A549 (cell line): ENCODE measurements around the gene LTA4H. TPM values are rescaled to one million over a fixed set of nuclear protein-coding genes. Genes with fewer than 3 reads are reported as not detected.
A peak's percentile ranks its signal among the peaks of the same experiment; 100 is the strongest.

ENCODE experiments used
- ATAC-seq, 2 experiments: fragments of 200-7000 bp in 1 of 2; fragments of >200 bp in 1 of 2; cut with Nextera tagmentation in 1 of 2; cut with Tn5 transposase in 1 of 2; 3 replicates each; pipeline versions ENCODE4 v1.8.0 to v1.9.1; 2018 to 2020; ENCODE audit warnings: mild to moderate bottlenecking in 1 of 2, moderate library complexity in 1 of 2
- CTCF ChIA-PET: fragments of 300-600 bp; sonication (Branson Sonifier 250); formaldehyde crosslinking; extraction: SDS; loops from one replicate; lab custom pipeline; 2021; ENCODE audit warnings: antibody characterized with exemption, inconsistent platforms; lab: Yijun Ruan, JAX
- POLR2A ChIA-PET: fragments of 350-600 bp; formaldehyde crosslinking; extraction: SDS; loops from one replicate; lab custom pipeline; 2021; ENCODE audit warnings: antibody characterized with exemption, inconsistent platforms; lab: Yijun Ruan, JAX
- DNase-seq, 2 experiments: peaks; one replicate each; pipeline versions ENCODE4 v3.0.0 to v3.0.0-alpha.2; 2011 to 2016; ENCODE audit warnings: low read depth in 1 of 2, low spot score in 1 of 2
- FAIRE-seq: peaks from 2 replicates; lab custom pipeline; 2011; peaks lifted over from hg19 to GRCh38; lab: Jason Lieb, UNC
- H3K27ac ChIP-seq, 2 experiments: fragments of >200 bp; sonication (Bioruptor Twin); formaldehyde crosslinking; 3 replicates each; pipeline ENCODE4 v1.5.1; 2016 to 2017
- H3K4me1 ChIP-seq: fragments of >200 bp; sonication (Bioruptor Twin); formaldehyde crosslinking; 3 replicates; pipeline ENCODE4 v1.6.1; 2016
- H3K4me2 ChIP-seq: fragments of >200 bp; sonication (Bioruptor Twin); formaldehyde crosslinking; 3 replicates; pipeline ENCODE4 v1.6.1; 2016
- H3K4me3 ChIP-seq: fragments of >200 bp; sonication (Bioruptor Twin); formaldehyde crosslinking; 3 replicates; pipeline ENCODE4 v1.5.1; 2016
- H3K9me3 ChIP-seq: fragments of >200 bp; sonication (Bioruptor Twin); formaldehyde crosslinking; 3 replicates; pipeline ENCODE4 v1.6.1; 2016
- BCL3 ChIP-seq: fragments of >200 bp; sonication (Bioruptor Twin); formaldehyde crosslinking; IDR thresholded peaks from 3 replicates; pipeline ENCODE4 v1.6.1; 2016
- CHD2 ChIP-seq: fragments of 150-350 bp; IDR thresholded peaks from 2 replicates; pipeline ENCODE4 v1.6.1; 2014; ENCODE audit warnings: low read length; ENCODE audit not compliant: partially characterized antibody
- CTCF ChIP-seq: fragments of >200 bp; sonication (Bioruptor Twin); formaldehyde crosslinking; IDR thresholded peaks from 3 replicates; pipeline ENCODE4 v1.5.1; 2016
- EP300 ChIP-seq, 2 experiments: fragments of >200 bp; sonication (Bioruptor Twin); formaldehyde crosslinking; IDR thresholded peaks; 2 replicates in 1 of 2; 3 replicates in 1 of 2; pipeline ENCODE4 v1.6.1; 2016 to 2017
- ESRRA ChIP-seq: fragments of 150-350 bp; IDR thresholded peaks from 2 replicates; pipeline ENCODE4 v1.6.1; 2014; ENCODE audit warnings: mild to moderate bottlenecking, low read length, borderline replicate concordance
- GATA3 ChIP-seq: IDR thresholded peaks from 2 replicates; pipeline ENCODE4 v1.6.1; 2012; ENCODE audit warnings: borderline replicate concordance
- JUNB ChIP-seq: fragments of >200 bp; sonication (Bioruptor Twin); formaldehyde crosslinking; IDR thresholded peaks from 2 replicates; pipeline ENCODE4 v1.6.1; 2016
- KDM5A ChIP-seq: fragments of 200-600 bp; sonication (generic); IDR thresholded peaks from 2 replicates; pipeline ENCODE4 v1.6.1; 2016; ENCODE audit warnings: antibody characterized with exemption, mild to moderate bottlenecking
- MAFK ChIP-seq: fragments of 450-650 bp; IDR thresholded peaks from 2 replicates; pipeline ENCODE4 v1.6.1; 2014; ENCODE audit not compliant: partially characterized antibody
- NFE2L2 ChIP-seq: fragments of 150-350 bp; conservative IDR thresholded peaks from 2 replicates; pipeline ENCODE4 v1.6.1; 2014; ENCODE audit warnings: low read length
- PHF8 ChIP-seq: fragments of 200-600 bp; sonication (generic); IDR thresholded peaks from 2 replicates; pipeline ENCODE4 v1.6.1; 2016; ENCODE audit warnings: low read depth, mild to moderate bottlenecking, antibody characterized with exemption, moderate library complexity, borderline replicate concordance
- POLR2A ChIP-seq: IDR thresholded peaks from 2 replicates; pipeline ENCODE4 v1.6.1; 2012; ENCODE audit warnings: mild to moderate bottlenecking, low read length
- POLR2AphosphoS2 ChIP-seq: conservative IDR thresholded peaks from 2 replicates; pipeline ENCODE4 v1.6.1; 2012; ENCODE audit warnings: low read length, improper control_type of control experiment, inconsistent platforms
- RAD21 ChIP-seq, 2 experiments: fragments of >200 bp in 1 of 2; sonication (Bioruptor Twin) in 1 of 2; formaldehyde crosslinking in 1 of 2; IDR thresholded peaks in 1 of 2; conservative IDR thresholded peaks in 1 of 2; 2 replicates in 1 of 2; 3 replicates in 1 of 2; pipeline ENCODE4 v1.6.1; 2012 to 2018; ENCODE audit warnings: inconsistent platforms in 1 of 2
- RARB ChIP-seq: fragments of 250-450 bp; sonication (Bioruptor Pico); IDR thresholded peaks from 2 replicates; pipeline ENCODE4 v1.8.0; 2021; ENCODE audit warnings: mild to moderate bottlenecking, moderate library complexity
- RFX5 ChIP-seq: fragments of 450-650 bp; IDR thresholded peaks from 2 replicates; pipeline ENCODE4 v1.7.1; 2014; ENCODE audit warnings: antibody characterized with exemption, mild to moderate bottlenecking, moderate library complexity
- RNF2 ChIP-seq: fragments of 200-600 bp; sonication (generic); IDR thresholded peaks from 2 replicates; pipeline ENCODE4 v1.6.1; 2016; ENCODE audit warnings: low read depth, mild to moderate bottlenecking, antibody characterized with exemption, moderate library complexity, borderline replicate concordance
- SMC3 ChIP-seq: fragments of >200 bp; sonication (Bioruptor Twin); formaldehyde crosslinking; IDR thresholded peaks from 3 replicates; pipeline ENCODE4 v1.6.1; 2018; ENCODE audit warnings: inconsistent platforms
- SREBF2 ChIP-seq: fragments of 450-650 bp; IDR thresholded peaks from 2 replicates; pipeline ENCODE4 v1.6.1; 2014; ENCODE audit warnings: mild to moderate bottlenecking, moderate library complexity
- TP53 ChIP-seq: fragments of 250-450 bp; sonication (Bioruptor Pico); IDR thresholded peaks from 2 replicates; pipeline ENCODE4 v1.5.0; 2021; ENCODE audit warnings: mild to moderate bottlenecking, moderate library complexity
- ZFP36 ChIP-seq: fragments of 450-650 bp; IDR thresholded peaks from 2 replicates; pipeline ENCODE4 v1.6.1; 2014; ENCODE audit warnings: borderline replicate concordance; ENCODE audit not compliant: partially characterized antibody
- ZSCAN20 ChIP-seq: fragments of 250-450 bp; sonication (Bioruptor Pico); IDR thresholded peaks from 2 replicates; pipeline ENCODE4 v1.8.0; 2022; ENCODE audit warnings: mild to moderate bottlenecking, moderate library complexity
- WGBS: methylation state at CpG from one replicate; pipeline ENCODE4 v1.1.6; 2017; ENCODE audit errors: missing lambda C conversion rate; 5-methylcytosine and 5-hydroxymethylcytosine counted together
- polyA plus RNA-seq, 4 experiments: library from polyadenylated mRNA; depleted of rRNA in 3 of 4; stranded (reverse); fragments of >200 nt; fragmentation: RNase III in 1 of 4; extraction: RNeasy Plus Mini Kit Qiagen cat#74134 plus additional on column Dnase treatment in 1 of 4; gene quantifications; 2 replicates in 3 of 4; 3 replicates in 1 of 4; pipeline ENCODE4 v1.2.3, GENCODE V29; 2011 to 2017
- TF ChIP-seq, protein P1 (sequence below): IDR thresholded peaks from 2 replicates; pipeline ENCODE4 v1.6.1; 2012
- TF ChIP-seq, protein P2 (sequence below): fragments of >200 bp; sonication (Bioruptor Twin); formaldehyde crosslinking; IDR thresholded peaks from 2 replicates; pipeline ENCODE4 v1.6.1; 2016

LTA4H gene
- polyA plus RNA-seq, 2 of the 4 experiments (the other 2 are of a cell fraction) = 126 to 174 TPM

DNA sequence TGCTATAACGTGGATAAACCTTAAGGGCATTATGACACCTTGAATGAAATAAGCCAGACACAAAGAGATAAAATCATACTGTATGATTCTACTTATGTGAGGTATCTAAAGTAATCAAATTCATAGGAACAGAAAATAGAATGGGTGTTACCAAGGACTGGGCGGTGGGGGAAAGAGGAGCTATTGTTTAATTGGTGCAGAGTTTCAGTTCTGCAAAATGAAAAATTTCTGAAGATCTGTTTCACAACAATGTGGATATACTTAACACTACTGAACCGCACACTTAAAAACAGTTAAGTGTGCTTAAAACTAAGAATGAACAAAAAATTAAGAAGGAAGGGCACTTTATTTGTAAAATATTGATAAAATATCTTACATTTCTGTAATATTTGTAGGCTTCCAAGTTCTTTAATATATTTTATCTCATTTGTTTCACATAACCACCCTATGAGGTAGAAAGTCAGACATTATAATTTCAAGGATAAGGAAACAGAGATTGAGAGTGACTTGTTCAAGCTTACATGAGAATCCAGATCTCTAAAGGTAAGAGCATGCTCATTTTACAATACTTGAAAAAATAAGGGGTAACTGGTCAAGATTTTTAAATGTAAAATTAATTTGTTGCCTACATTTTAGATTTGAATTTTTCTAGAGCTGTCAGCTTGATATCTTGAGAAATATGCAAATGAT is 14.9 kb downstream of the LTA4H start:
- POLR2A ChIA-PET = no interaction called here
- no peak for ATAC-seq
- Histone ChIP-seq H3K9me3 (no peaks in the 10 kb centered on the region), H3K27ac (no peak overlapping the region), H3K4me3 (no peak overlapping the region), H3K4me1 (no peaks in the 10 kb centered on the region), H3K4me2 (no peak overlapping the region)
- no peak for TF ChIP-seq RNF2
- no peak for TF ChIP-seq PHF8
- no peak for TF ChIP-seq TP53 (CRISPR knock-in tag)
- no peak for TF ChIP-seq CHD2
- TF ChIP-seq, protein P1, sequence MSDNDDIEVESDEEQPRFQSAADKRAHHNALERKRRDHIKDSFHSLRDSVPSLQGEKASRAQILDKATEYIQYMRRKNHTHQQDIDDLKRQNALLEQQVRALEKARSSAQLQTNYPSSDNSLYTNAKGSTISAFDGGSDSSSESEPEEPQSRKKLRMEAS = no peak
- no peak for TF ChIP-seq ZSCAN20 (CRISPR knock-in tag)
- no peak for TF ChIP-seq POLR2A
- DNase-seq = no peak
- CTCF ChIA-PET = interaction anchor here (0.7 to 1.9 kb wide), 5 partner anchors 12 to 498 kb away, joined by 3 to 5 read pairs (median 5); no protein-coding TSS in a partner anchor
- WGBS = 92% methylated on average over 3 of the region's 3 CpGs
- no peak for FAIRE-seq

- peak; percentile 42 for TF ChIP-seq SMC3
- peak; percentile 35 to 46; a peak in 4 of 5 replicates for TF ChIP-seq RAD21 (conservative IDR thresholded peaks at IDR 0.05 in 1 of 2, IDR thresholded peaks at IDR 0.05 in 1 of 2)
- no peak for TF ChIP-seq EP300 (IDR thresholded peaks at IDR 0.05)
- no peak for TF ChIP-seq PHF8
- TF ChIP-seq CTCF = peak; percentile 39; the same call in 2 of the 3 replicates
- POLR2A ChIA-PET = no interaction called here
- H3K4me3 ChIP-seq = no peak overlapping the region
- no peak overlapping the region for H3K4me2 ChIP-seq
- WGBS = 66% methylated on average over 5 of the region's 5 CpGs
- H3K9me3 ChIP-seq = no peaks in the 10 kb centered on the region
- CTCF ChIA-PET = interaction anchor here (0.9 to 3.3 kb wide), 8 partner anchors 13 to 501 kb away, joined by 3 to 18 read pairs (median 4); no protein-coding TSS in a partner anchor
- DNase-seq (peak; percentile 27 to 62), FAIRE-seq (no peak), ATAC-seq (peak; percentile 96 to 97)
- no peak overlapping the region for H3K27ac ChIP-seq
- no peaks in the 10 kb centered on the region for H3K4me1 ChIP-seq
These were observed 19.7 kb downstream of the LTA4H start for GRCh38 chr12:96015672-96016071.

DNA sequence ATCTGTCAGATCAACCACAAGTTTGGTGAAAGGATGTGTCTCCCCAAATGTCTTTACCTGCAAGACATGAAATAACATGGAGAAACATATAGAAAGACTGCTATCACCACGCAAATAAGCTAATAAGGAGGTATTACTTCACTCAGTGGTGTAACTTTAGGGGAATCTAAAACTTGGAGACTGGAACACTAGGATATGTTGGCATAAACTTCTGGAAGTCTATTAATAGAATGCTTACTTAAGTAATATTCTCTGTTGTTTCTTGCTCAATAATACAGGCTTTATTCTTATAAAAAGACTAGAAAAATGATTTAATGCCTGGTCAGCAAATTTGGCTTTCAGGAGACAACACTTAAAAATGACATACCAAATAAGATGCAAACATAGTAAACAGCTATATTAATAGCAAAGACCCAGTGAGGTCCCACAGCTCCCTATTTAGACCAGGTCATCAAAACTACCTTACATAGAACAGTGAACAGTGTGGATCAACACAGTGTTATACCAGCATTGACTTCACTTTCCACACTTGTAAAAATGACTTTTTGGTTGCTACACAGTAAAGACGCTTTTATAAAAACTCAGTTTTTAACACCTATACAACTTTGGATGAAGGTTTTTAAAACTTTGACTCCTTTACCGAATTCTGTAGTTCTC is 20.3 kb downstream of the LTA4H start:
- Histone ChIP-seq H3K4me2 (no peak overlapping the region), H3K4me1 (no peaks in the 10 kb centered on the region), H3K4me3 (no peak overlapping the region), H3K9me3 (no peaks in the 10 kb centered on the region), H3K27ac (no peak overlapping the region)
- ChIA-PET CTCF (interaction anchor here (0.9 to 3.3 kb wide), 4 partner anchors 13 to 37 kb away, joined by 3 to 18 read pairs (median 4); no protein-coding TSS in a partner anchor), POLR2A (no interaction called here)
- peak; percentile 99 for TF ChIP-seq MAFK
- no peak for TF ChIP-seq ESRRA
- 77% methylated on average over 3 of the region's 3 CpGs for WGBS
- FAIRE-seq = no peak
- ATAC-seq = no peak
- DNase-seq = no peak

- no peak overlapping the region for H3K27ac ChIP-seq
- ATAC-seq (no peak), DNase-seq (no peak), FAIRE-seq (no peak)
- no peak overlapping the region for H3K4me3 ChIP-seq
- CTCF ChIA-PET = interaction anchor here (1.2 kb wide), 1 partner anchor 14 kb away, joined by 5 read pairs; no protein-coding TSS in a partner anchor
- H3K4me1 ChIP-seq = no peaks in the 10 kb centered on the region
- POLR2A ChIA-PET = no interaction called here
- 48% methylated on average over 1 of the region's 1 CpG for WGBS
- no peak overlapping the region for H3K4me2 ChIP-seq
- no peaks in the 10 kb centered on the region for H3K9me3 ChIP-seq
- TF ChIP-seq RNF2 (no peak), KDM5A (no peak), CTCF (no peak), POLR2AphosphoS2 (no peak), JUNB (no peak), GATA3 (no peak), RARB (no peak), RFX5 (no peak), BCL3 (no peak), EP300 (IDR thresholded peaks at IDR 0.05) (no peak), NFE2L2 (no peak), ZFP36 (no peak), RAD21 (conservative IDR thresholded peaks at IDR 0.05 in 1 of 2, IDR thresholded peaks at IDR 0.05 in 1 of 2) (no peak), SREBF2 (no peak)
- TF ChIP-seq, protein P2, sequence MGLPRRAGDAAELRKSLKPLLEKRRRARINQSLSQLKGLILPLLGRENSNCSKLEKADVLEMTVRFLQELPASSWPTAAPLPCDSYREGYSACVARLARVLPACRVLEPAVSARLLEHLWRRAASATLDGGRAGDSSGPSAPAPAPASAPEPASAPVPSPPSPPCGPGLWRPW = no peak
These were observed 27.7 kb downstream of the LTA4H start for GRCh38 chr12:96007729-96008128.
